GM18861 (cell line): ENCODE data around the gene TSEN2.
"Not testable (repeated sequence)": the region's sequence is repeated elsewhere in the genome, so short reads cannot be mapped to it uniquely, and the experiment has no call there.

Experiments
- ATAC-seq: cut with Tn5 transposase; IDR thresholded peaks from one replicate; pipeline ENCODE4 v1.9.1; 2021; ENCODE audit not compliant: unreplicated experiment

Gene TSEN2

DNA sequence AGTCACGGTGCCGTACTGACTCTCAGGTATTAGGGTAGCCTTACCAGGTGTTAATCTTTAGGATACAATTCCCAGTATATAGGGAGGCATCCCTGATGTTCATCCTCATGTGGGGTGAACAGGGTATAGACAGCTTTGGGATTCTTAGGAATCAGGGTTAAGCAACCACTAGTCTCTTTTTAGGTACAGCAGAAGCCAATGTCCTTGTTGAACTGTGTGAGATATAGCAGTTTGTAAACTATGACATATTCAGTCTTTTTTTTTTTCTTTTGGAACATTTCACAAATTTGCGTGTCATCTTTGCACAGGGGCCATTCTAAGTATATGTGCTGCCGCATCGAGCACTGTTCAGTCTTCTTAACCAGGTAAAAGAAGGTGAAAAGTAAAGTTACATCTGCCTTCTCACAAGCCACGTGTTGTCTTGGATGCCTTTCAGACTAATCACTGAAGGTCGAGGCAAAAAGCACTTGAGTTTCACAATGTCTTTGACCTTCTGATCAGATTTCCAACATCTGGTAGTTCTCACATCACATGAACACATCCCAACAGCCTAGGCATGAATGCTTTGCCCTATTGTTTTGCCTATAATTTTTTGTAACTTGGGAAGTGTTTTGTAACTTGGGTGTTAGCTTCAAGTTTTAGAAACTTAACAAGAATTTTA lies 17.2 kb downstream of the TSEN2 start:
- no peak for ATAC-seq

DNA sequence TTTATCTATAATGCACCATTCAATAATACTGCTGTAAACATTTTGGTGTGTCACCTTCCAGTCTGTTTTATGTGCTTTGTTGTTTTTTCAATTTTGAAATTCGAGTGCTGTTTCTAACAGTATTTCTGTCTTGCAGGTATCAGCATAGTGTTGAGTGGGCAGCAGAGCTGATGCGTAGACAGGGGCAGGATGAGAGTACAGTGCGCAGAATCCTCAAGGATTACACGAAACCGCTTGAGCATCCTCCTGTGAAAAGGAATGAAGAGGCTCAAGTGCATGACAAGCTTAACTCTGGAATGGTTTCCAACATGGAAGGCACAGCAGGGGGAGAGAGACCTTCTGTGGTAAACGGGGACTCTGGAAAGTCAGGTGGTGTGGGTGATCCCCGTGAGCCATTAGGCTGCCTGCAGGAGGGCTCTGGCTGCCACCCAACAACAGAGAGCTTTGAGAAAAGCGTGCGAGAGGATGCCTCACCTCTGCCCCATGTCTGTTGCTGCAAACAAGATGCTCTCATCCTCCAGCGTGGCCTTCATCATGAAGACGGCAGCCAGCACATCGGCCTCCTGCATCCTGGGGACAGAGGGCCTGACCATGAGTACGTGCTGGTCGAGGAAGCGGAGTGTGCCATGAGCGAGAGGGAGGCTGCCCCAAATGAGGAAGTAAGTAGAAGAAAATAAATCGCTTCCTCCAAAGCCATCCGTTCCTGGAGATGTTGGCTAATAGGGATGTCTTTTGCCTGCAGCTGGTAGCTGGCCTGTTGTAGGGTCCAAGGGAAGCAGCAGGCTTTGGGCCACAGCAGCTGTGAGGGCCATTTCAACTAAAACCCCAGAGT lies 19.1 kb downstream of the TSEN2 start:
- ATAC-seq, result no peak

DNA sequence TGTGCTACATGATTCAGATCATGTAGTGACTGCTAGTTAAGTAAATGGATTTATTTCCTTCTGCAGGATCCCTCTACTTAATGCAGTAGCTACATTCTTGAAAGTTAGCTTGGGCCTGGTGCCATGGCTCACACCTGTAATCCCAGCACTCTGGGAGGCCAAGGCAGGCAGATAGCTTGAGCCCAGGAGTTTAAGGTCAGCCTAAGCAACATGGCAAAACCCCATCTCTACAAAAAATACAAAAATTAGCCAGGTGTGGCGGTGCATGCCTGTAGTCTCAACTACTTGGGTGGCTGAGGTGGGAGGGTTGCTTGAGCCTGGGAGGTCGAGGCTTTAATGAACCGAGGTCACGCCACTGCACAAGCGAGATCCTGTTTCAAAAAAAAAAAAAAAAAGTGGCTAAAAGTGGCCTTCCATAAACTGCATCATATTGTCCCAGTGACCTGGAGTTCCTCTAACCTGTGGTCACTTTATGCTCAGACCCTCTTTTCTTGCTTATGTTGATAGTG lies 22.0 kb downstream of the TSEN2 start:
- no peak for ATAC-seq

DNA sequence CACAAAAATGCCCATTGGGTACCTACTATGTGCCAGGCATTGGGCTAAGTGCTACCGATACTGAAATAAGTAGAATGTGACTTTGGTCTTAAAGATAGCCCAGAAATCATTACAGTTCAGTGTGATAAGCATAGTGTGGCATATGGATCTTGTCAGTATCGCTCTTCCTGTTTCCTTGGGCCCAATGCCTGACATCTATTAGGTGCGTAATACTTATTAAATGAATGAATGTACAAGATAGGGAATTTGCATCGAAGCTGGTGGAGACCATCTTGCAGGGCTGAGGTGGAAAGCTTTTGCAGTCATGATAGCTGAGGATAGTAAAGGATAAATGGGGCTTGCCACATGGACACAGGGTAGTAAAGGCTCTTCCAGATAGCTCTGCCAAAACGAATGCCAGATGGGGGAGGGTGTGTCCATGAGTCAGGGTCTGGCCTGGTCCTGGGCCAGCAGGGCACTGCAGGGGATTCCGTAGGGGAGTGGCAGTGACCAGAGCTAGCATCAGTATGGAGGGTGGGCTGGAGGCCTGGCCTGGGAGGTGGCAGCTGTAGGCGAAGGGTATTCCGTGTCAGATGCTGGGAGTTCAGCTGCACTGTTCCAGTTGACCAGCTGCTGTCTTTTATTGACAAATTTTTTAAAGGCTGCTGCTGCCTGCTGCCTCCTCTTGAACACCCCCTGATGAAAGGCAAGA lies 23.5 kb downstream of the TSEN2 start:
- no peak for ATAC-seq

DNA sequence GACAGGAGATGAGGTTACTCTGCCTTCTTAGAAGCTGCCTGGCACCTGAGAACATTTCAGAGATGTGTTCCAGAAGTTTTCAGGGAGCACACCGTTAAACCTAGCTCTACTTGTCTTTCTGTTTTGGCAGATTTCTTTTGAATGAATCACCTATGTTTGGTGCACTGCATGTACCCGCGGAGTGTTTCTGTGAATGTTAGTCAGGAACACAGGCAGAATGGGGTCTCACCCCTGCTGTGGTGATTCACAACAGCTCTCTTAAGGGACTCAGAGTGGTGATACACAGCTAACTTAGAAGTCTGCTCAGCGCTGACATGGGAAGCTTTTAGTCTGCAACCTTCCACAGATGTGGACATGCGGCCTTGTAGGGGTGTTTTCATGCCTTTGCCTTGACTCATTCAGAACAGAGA lies 24.0 kb downstream of the TSEN2 start:
- no peak for ATAC-seq

DNA sequence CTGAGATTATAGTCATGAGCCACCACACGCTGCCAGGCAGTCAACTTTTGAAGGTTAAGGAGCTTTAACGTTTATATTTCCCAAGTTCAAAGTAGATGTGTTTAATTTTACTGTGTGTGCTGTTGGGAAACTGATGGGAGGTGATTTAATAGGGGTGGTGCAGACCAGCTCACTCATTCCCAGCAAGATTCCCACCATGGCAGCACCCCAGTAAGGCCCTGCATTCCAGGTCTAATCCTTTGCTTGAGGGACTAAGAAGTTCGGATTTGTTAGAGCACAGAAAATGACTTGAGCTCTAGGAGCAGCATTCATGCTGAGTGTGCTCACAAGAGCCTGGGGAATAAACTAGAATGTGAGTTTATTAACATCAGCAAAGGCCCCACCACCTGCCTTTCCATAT lies 25.2 kb downstream of the TSEN2 start:
- ATAC-seq, result no peak

DNA sequence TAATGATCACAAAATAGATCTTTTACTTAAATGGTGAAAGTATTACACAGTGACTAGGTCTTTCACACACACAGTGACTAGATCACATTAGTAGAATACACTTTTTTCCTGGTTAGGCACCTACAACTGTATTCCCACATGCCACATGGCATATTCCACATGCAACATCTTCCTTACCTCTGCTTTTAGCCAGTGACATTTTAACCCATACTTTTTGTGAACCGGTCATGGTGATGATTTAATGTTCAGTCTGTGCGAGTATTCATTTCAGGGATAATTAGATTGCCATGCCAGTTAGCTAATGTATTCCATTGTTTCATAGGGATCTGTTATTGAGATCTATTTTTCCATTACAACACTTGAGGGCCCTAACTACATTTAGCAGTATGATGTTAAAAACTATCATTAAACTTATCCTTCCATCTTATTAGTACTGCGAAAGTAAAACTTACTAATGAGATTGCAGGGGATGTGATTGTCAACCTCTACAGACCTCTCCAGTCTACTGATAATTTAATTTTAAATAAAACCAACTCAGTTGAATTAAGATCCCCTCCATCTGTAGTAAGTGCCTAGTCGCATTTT lies 28.3 kb downstream of the TSEN2 start:
- no peak for ATAC-seq

DNA sequence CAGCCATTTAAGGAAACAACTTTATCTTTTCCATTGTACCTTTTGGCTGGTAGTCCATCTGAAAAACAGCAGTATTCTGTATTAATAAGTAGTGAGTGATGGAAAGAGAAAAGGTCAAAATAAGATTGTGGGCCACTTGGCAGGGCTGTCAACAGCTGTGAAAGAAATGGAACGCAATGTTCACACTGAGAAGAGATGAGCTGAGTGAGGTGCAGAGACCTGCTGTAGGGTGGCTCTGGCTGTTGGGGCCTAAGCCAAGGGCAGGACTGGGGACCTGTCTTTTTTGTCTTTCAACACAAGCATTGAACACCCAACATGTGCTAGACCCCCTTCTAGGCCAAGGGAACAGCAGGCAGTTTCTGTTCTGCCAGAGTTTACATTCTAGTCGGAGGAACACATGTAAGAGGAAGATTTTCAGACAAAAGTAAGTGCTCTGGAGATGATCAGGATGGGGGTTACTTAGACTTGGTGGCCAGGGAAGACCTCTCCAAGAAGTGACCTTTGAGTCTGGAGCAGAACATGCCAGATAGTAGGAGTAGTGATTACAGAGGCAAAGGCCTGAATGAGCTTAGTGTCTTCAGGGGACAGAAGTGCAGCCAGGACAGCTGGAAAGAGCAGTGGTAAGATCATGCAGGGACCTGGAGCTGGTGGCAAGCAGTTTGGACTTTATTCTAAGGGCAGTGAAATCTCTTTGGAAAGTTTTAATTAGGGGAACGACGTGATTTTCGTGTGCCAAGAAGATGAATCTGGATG lies 29.6 kb downstream of the TSEN2 start:
- no peak for ATAC-seq

DNA sequence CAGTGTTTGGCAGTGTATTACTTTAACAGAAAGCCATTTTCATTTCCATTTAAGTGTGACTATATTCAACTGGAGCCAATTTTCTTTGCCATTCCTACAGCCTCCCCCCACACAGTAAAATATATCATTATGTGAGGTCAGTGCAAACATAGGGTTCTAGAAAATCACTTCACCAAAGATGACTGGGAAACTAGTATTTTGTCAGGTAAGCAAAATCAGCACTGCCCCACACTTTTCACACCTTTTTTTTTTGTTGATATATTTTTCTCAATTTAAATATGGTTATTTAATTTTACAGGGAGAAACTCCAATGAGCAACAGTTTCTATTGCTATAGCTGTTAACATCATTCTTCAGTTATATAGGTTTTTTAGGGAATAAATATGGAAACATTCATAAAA lies 31.4 kb downstream of the TSEN2 start:
- no peak for ATAC-seq

DNA sequence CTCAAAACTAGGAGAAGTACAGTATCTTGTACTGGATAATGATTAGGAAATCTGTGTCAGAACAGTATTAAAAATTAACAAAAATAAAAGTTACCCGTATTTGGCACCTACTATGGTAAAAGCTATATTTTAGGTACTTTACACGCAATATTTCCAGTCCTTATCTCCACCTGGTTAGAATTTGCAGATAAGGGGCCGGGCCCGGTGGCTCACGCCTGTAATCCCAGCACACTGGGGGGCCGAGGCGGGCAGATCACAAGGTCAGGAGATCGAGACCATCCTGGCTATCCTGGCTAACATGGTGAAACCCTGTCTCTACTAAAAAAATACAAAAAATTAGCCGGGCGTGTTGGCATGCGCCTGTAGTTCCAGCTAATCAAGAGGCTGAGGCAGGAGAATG lies 32.6 kb downstream of the TSEN2 start:
- no peak for ATAC-seq

DNA sequence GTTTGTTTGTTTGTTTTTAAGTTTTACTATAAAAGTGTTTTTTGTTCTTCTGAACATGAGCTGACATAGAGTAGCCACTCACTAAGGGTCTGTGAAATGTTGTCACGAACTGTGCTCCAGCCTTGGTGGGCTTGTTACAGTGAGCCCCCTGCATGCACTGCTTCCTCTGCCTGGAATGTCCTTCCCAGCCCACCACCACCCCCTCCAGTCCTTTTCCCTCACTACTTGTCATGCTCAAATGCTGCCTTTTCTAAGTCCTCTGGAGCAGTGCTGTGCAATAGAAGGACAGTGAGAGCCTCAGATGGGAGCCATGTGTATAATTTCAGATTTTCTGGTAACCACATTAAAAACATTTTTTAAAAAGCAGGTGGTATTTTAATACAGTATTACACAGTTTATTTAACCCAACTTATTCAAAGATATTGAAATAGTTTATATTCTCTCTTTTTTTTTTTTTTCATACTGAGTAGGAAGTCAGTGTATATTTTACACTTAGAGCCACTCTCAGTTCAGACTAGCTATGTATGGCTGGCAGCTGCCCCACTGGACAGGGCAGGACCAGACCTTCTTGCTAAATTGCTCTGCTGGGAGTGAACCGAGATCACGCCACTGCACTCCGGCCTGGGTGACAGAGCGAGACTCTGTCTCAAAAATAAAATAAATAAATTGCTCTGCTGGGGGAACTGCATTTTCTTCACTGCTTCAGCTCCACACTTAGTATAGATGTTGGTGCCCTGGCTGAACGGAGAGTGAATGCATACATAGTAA lies 34.2 kb downstream of the TSEN2 start:
- no peak for ATAC-seq

DNA sequence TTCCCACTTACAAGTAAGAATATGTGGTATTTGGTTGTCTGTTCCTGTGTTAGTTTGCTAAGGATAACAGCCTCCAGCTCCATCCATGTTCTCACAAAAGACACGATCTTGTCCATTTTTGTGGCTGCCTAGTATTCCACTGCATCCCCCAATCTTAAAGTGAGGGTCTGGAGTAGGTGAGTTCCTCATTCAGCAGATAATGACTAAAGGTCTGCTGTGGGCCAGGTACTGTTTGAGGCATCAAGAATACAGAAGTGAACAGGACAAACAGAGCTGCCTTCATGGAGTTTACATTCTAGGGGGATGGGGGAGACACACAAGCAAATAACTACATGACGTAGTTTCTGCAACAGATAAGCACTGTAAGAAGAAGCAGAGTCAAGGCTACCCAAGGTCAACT lies 36.7 kb downstream of the TSEN2 start:
- ATAC-seq, result no peak

DNA sequence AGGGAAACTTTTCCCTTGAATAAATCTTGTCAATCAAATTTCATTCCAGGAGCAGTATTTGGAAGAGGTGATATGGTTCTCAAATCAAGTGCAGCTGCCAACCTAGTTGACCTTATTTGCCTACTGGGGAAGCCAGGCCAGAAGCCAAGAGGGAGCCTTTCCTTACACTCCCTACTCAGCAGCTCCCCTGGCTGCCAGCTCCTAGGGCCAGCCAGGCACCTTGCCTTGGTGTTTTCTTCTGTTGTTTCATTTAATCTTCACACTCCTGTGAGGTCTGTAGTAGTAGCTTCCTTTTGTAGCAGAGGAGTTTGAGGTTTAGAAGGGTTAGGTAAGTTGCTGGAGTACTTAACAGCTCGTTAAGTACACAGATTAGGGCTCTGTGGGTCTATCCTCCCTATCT lies 38.4 kb downstream of the TSEN2 start:
- ATAC-seq, result no peak

DNA sequence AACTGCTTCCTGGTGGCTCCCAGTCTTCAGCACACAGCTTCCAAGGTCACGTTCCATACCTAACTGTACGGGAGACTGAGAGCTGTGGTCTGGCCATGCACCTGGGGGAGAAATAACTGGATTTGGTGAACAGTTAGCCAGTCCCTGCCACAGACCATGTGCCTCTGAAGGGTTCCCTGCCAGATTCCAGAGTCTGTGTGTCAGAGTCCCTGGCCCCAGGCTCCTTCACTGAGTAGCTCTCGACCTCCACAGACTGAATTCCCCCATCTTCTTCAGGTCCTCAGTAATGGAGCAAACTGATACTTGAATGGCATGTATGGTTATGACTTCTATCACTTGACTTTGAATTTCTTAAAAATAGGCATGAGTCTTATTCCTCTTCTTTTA lies 43.5 kb downstream of the TSEN2 start:
- ATAC-seq, result no peak

DNA sequence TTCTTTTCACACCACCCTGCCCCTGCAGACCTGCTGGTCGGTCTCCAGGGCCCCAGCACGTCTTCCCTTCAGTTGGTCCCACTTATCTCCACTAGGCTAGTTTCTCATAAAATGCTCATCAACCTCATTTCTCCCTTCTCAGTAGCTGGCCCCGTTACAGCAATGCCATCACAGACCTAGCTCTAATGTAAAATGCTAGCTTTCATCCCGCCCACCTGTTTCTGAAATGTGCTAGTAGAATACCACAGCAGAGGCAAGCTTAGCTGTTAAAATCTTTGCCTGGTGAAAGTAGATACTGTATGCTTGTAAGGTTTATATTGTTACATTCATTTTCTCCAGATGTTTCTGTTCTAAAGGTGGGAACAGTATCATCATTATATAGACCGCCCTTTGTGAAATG lies 47.9 kb downstream of the TSEN2 start:
- ATAC-seq, result no peak

DNA sequence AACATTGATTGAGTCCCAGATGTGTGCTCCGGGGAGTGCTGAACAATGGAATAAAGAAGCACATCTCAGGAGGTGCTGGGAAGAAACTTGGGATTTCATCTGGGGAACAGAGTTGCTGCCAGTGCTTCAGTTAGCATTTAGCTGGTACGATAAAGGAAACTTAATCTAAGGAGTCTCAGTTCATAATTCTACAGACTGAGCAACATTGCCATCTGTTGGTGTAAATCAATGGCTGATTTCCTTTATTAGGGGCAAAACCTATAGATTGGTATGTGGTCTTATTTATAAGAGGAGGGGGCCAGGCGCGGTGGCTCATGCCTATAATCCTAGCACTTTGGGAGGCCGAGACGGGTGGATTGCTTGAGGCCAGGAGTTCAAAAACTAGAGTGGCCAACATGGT lies 52.1 kb downstream of the TSEN2 start:
- no peak for ATAC-seq

DNA sequence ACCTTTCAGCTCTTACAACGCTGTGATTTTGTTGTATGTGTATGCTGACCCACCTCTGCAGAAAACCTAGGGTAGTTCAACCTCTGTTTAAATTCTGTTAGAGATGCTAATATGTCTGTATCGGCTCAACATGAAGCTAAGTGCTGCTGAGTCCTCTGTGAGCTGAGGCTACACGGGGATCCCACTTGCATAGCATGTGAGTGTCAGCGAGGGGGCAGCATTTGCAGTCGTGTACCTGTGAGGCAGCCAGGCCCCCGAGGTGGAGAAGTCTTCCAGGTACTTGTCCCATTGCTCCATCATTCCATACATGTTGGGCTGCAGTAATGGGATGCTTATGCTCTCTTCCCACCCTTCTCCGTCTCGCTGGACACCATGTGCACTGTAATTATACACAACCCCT lies 57.3 kb downstream of the TSEN2 start:
- ATAC-seq, result no peak

DNA sequence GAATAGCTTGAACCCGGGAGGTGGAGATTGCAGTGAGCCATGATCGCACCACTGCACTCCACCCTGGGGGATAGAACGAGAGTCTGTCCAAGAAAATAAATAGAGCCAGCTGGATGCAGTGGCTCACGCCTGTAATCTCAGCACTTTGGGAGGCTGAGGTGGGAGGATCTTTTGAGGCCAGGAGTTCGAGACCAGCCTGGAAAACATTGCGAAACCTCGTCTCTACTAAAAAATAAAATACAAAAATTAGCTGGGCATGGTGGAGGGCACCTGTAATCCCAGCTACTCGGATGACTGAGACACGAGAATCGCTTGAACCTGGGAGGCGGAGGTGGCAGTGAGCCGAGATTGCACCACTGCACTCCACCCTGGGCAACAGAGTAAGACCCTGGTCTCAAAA lies 59.2 kb downstream of the TSEN2 start:
- not testable (repeated sequence) for ATAC-seq

DNA sequence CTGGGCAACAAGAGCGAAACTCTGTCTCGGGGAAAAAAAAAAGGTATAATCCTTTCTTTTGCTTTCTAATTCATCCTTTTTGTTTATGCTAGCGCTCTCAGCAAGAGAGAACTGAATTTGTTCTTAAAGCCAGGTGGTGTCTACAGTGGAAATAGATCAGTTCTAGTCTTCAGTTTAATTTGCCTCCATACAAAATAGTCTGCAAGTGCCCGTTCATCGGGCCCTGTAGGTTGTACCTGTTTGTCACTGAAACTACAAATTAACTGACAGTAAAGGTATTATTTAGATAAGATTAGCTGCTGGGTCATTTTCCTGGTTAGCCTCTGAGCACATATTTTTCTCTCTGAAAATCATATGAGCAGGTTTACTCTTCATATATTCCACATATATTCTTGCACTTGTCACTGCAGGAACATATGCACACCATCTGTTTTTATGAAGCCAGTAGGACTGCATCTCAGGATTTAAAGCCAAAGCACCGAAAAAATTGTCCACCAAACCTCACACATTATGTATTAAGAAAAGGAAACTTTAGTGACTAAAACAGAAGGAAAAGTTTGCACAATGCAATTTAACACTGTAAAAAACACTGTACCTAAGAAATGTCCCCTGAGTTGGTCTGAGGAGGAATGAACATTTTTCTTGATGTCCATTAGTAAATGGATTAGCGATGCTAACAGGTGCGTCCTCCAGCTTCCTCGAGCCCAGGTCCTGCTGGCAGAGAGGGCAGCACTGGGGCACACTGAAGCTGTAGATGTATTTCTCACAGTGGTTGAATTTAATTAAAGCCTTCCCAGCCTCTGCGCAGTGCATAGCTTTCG lies 60.6 kb downstream of the TSEN2 start:
- no peak for ATAC-seq
